Stimulated activated CD4-positive, alpha-beta T cell treated with anti-CD3 and anti-CD28 coated beads, TNF-alpha, amount 100 ng/mL, for 48 hours (primary cell): Measurements from ENCODE around the gene RGS18.
"Not testable (repeated sequence)": the region's sequence is repeated elsewhere in the genome, so short reads cannot be mapped to it uniquely, and the experiment has no call there.

Experiments
- DNase-seq, 3 donors: peaks; one replicate each; pipeline ENCODE4 v3.0.0-alpha.2; 2020; ENCODE audit warnings: low read depth in 3 of 3

RGS18 gene

GRCh38 chr1:192167011-192167410, 8.7 kb downstream of the RGS18 start:
- no peak for DNase-seq

GRCh38 chr1:192167911-192168700, 9.8 kb downstream of the RGS18 start:
- DNase-seq = no peak

DNA sequence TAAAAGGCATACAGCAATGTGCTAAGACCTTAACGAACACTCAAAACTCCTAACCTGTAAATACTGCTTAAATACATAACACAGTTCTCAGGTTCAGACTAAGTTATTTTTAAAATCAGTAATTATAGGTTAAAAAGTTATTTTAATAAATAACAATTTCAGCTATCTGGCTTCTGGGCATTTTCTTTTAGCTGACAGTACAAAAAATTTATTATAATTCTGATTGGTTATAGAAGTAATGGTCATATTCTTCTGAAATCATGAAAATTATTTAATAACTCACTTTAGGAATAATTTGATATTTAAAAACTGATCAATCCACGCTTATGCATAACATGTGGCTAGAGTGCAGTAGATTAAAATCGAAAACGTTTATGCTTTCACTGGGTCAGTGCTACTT, 10.7 kb downstream of the RGS18 start:
- no peak for DNase-seq

DNA sequence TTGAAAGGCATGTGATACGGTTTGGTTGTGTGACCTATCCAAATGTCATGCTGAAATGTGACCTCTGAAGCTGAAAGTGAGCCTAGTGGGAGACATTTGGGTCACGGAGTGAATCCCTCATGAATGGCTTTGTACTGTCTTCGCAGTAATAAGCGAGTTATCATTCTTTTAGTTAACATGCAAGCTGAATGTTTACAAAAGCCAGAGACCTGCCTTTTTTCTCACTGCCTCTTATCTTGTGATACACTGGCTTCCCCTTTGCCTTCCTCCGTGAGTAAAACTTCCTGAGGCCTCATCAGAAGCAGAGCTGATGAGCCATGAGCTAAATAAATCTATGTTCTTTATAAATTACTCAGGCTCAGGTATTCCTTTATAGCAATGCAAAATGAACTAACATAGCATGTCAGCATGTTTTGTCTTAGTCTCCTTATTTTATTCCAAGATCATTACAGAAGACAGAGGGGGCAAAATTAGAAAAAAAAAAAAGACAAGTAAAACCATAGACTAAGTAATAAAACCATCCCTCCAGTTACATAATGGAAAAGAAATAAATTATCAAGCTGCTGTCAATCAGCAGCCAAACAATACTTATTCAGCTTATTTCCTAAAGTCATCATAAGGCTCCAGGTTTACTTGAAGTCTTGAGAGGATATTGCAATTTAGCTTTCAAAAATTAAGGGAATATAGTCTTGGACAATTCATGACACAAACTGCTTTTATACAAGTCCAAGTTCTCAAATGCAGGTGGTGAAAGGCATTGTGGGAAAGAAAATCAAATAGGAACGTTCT, 12.1 kb downstream of the RGS18 start:
- DNase-seq = no peak

- no peak for DNase-seq
Observed at GRCh38 chr1:192171123-192171522, 12.9 kb downstream of the RGS18 start.

DNA sequence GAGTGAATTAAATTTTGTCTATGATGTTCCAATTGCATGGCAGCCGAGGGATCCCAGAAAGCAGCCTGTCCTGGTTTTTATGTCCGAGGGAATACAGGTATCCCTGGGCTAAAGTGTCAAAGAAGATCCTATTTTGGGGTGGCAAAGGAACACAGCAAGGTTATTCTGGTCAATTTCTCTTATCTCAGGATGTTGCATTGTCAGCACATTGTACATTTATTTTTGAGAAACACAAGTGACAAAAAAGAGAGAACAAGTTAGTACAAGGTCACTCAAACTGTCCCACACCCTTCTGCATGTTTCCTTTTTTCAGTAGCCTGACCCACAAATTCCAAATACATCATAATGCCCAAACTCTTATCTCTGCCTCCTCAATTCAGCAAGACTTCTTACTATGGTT, 17.7 kb downstream of the RGS18 start:
- no peak for DNase-seq

GRCh38 chr1:192183788-192184187, 25.5 kb downstream of the RGS18 start:
- no peak for DNase-seq

GRCh38 chr1:192186197-192186596, 27.9 kb downstream of the RGS18 start:
- no peak for DNase-seq

DNA sequence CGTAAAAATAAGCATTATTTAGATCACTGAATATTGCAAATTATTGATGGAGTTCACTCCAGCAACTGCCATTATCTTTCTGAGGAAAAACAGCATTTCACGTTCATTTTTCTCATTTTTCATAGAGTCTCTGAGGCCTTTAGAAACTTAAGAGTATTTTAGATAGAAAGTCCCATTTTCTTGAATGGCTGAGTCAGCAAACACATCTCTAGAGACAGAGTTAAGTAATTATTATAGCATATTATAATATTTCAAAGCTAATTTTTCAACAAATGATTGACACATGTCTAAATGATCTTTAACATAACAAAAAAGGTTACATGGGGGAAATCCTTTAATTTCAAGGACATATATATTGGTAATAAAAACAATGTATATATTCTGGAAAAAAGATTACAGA, 31.8 kb downstream of the RGS18 start:
- no peak for DNase-seq

DNA sequence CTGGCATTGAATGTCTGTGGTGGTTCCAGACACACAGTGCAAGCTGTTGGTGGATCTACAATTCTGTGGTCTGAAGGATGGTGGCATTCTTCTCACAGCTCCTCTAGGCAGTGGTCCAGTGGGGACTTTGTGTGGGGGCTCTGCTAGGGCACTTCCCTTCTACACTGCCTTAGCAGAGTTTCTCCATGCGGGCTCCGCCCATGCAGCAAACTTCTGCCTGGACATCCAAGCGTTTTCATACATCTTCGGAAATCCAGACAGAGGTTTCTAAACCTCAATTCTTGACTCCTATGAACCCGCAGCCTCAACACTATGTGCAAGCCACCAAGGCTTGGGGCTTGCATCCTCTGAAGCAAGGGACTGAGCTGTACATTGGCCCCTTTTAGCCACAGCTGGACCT, 43.0 kb downstream of the RGS18 start:
- no peak for DNase-seq

DNA sequence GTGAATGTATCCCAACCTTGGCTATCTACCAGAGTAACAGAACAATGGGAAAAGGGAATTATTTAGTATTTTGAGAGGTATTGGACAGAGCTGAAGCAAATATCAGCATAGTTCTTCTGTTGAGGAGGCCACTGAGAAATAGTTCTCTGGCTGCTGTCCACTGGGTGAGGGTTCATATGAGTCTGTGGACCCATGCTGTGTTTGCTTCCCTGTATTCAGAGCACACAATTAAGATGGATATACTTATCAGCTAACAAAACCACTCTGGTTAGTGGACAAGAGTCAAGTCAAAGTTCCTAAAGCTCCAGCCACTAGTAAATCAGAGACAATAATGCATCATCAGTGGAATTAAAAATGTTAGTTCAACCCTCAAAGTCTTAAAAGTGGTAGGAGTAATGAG, 66.1 kb downstream of the RGS18 start:
- no peak for DNase-seq

GRCh38 chr1:192224846-192225245, 66.6 kb downstream of the RGS18 start:
- DNase-seq = no peak

- DNase-seq = no peak
Observed at GRCh38 chr1:192225266-192225665, 67.0 kb downstream of the RGS18 start.

GRCh38 chr1:192225703-192226102, 67.4 kb downstream of the RGS18 start:
- DNase-seq = no peak

GRCh38 chr1:192227330-192227729, 69.1 kb downstream of the RGS18 start:
- DNase-seq = no peak

DNA sequence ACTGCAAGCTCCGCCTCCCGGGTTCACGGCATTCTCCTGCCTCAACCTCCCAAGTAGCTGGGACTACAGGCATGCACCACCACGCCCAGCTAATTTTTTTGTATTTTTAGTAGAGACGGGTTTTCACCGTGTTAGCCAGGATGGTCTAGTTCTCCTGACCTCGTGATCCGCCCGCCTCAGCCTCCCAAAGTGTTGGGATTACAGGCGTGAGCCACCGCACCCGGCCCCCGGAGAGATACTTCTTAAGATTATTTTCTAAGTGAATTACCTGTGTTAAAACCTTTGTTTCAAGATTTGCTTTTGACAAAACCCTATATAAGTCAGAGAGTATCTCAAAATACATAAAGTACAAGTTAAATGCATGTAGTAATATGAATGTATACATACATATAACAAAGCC, 69.7 kb downstream of the RGS18 start:
- DNase-seq = not testable (repeated sequence)

DNA sequence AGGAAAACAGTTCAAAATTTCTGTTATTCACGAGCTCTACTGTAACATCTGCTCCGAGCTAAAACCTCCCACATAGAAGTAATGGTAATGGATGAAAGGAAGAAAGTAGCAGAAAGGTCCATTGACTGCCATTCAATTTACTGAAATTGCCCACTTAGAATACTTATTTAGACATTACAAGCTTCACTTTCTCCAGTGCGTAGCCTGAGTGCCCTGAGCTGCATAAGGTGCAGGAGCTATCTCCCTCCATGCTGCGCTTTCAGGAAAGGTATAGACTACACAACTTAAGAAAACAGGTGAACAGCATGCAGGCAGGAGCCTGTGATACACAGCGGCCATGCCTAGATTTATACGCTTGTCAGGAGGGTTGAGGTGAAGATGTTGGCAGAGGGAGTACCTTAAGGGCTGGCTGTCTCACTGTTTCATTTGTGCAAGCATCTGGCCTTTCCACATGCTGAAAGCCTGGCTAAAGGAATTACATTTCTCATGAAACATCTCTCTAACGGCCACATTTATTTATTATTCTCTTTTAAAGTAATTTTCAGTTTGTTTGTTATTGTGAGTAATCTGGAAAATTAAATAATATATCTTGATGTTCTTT, 74.7 kb downstream of the RGS18 start:
- no peak for DNase-seq

DNA sequence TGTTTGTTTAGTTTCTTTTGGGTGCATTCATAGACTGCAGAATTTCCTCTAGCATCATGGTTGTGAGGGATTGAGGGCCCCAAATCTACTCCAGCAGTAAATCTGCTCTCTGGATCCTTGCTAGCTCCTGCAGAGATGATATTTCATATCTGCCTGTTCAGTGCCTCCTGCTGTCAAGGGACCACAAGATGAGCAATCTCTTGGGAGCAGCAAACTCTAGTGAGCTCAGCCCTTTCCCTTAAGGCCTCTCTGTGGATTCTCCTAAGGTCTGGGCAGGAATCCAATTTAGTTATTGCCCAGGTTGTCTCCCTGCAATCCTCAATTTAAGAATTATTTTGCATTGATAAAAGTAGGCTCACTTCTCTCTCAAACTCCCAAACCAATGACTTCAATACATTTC, 76.9 kb downstream of the RGS18 start:
- no peak for DNase-seq
